BE2C (cell line): ENCODE results near the gene ZSCAN20. TPM values are rescaled to one million over a fixed set of nuclear protein-coding genes. Genes with fewer than 3 reads are reported as not detected.

Experiments used
- DNase-seq: peaks from one replicate; pipeline ENCODE4 v3.0.0-alpha.2; 2020
- H3K27me3 ChIP-seq: fragments of 250-450 bp; sonication (Bioruptor Pico); 2 replicates; pipeline ENCODE4 v1.5.1; 2020; ENCODE audit warnings: mild to moderate bottlenecking
- H3K36me3 ChIP-seq: fragments of 250-450 bp; sonication (Bioruptor Pico); 2 replicates; pipeline ENCODE4 v1.5.1; 2020; ENCODE audit warnings: mild to moderate bottlenecking
- H3K4me1 ChIP-seq: fragments of 250-450 bp; sonication (Bioruptor Pico); 2 replicates; pipeline ENCODE4 v1.5.1; 2020
- H3K4me3 ChIP-seq: 2 replicates; pipeline ENCODE4 v1.5.1; 2011; ENCODE audit warnings: low read depth, low read length
- H3K9me3 ChIP-seq: fragments of 250-450 bp; sonication (Bioruptor Pico); 2 replicates; pipeline ENCODE4 v1.5.1; 2020
- polyA plus RNA-seq: library from polyadenylated mRNA; unstranded; fragments of >200 nt; gene quantifications from one replicate; pipeline ENCODE4 v1.2.1, GENCODE V29; 2012; ENCODE audit warnings: low read depth, missing spikeins; ENCODE audit not compliant: insufficient read length, insufficient read depth
- TF ChIP-seq, protein P1 (sequence below): IDR thresholded peaks from 2 replicates; pipeline ENCODE4 v1.5.1; 2012; ENCODE audit warnings: mild to moderate bottlenecking, low read depth, low read length

The ZSCAN20 gene
- polyA plus RNA-seq = 0.63 TPM

DNA sequence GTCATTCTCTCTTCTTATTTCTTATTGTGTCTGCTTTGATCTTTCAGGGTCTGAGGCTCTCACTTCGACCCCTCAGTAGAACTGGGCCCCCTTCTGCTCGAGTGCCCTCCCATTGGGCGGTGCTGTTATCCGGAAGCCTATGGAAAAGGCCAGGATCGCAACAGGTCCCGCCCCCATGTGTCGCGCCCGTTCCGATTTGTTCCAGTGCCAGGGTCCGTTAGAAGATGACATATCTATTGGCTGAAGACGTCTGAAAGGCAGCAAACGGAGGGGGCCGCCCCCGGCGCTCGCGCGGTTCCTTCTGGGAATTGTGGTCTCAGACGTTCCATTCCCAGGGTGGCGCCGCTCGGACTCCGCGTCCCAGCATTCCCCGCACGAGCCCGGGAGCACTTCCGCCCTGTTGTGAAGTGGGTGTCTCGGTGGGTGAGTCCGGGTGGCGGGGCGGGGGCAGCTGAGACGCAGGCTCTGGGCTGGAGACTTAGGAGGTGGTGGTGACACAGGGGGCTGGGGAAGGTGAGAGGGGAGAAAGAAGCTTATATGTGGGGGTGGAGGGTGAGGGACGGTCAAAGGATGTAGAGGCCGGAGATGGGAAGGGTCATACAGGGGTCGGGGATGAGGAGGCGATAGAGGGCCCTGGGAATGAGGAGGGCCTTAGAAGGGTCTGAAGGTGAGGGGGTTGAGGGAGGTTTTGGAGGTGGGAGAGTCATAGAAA lies at the start of gene ZSCAN20:
TSS of gene ZSCAN20 (plus strand) at position 377 of the 712 bp plus-strand sequence. CDS start 6,644 bp downstream, outside the sequence.
- Histone ChIP-seq H3K4me1 (peaks cover 3% of the 10 kb centered on the region; the same call in 1 of the 2 replicates), H3K36me3 (no peaks in the 10 kb centered on the region), H3K4me3 (peak within 1 kb of the TSS; percentile 69), H3K9me3 (no peaks in the 10 kb centered on the region), H3K27me3 (no peaks in the 10 kb centered on the region)
- TF ChIP-seq, protein P1, sequence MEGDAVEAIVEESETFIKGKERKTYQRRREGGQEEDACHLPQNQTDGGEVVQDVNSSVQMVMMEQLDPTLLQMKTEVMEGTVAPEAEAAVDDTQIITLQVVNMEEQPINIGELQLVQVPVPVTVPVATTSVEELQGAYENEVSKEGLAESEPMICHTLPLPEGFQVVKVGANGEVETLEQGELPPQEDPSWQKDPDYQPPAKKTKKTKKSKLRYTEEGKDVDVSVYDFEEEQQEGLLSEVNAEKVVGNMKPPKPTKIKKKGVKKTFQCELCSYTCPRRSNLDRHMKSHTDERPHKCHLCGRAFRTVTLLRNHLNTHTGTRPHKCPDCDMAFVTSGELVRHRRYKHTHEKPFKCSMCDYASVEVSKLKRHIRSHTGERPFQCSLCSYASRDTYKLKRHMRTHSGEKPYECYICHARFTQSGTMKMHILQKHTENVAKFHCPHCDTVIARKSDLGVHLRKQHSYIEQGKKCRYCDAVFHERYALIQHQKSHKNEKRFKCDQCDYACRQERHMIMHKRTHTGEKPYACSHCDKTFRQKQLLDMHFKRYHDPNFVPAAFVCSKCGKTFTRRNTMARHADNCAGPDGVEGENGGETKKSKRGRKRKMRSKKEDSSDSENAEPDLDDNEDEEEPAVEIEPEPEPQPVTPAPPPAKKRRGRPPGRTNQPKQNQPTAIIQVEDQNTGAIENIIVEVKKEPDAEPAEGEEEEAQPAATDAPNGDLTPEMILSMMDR = no peak
- DNase-seq = peak; percentile 92

DNA sequence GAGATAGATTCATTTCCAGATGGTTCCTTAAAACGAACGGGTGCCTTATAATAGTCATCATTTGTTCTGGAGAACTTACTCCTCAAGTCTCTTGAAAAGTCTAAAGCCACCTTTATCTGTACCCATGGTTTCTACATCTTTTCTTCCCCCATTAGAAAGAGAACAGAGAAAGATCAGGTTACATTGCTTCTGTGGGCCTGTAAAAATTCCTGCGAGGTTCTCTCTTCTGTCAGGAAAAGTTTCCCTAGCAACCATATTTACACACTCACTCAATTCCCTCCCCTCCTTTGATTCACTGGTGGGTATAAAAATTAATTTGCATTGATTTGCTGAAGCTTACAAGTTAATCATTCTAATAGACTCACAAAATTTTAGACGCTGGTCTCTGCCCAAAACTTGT lies 48.2 kb upstream of the ZSCAN20 start:
- DNase-seq = no peak
- no peaks in the 10 kb centered on the region for H3K36me3 ChIP-seq
- TF ChIP-seq, protein P1 = no peak
- H3K4me1 ChIP-seq = no peaks in the 10 kb centered on the region
- H3K27me3 ChIP-seq = no peaks in the 10 kb centered on the region
- H3K9me3 ChIP-seq = no peaks in the 10 kb centered on the region
- no peak overlapping the region for H3K4me3 ChIP-seq

DNA sequence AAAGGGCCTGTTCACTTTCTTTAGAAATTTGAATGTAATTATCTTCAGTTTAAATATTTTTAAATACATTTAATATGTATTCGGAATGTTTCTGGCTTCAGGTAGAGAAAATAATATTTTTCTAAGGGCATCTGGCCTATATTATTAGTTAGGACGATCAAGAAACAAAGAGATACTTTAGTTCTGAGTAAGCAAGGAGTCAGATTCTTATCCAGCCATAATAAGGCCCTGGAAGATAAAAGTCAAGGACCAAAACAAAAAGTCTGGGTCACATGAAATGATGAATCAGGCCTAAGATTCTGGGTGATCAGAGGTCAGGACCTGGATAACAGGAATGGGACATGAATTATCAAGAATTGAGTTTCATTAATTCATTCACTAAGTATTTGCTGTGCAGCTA lies 47.8 kb upstream of the ZSCAN20 start:
- no peak for DNase-seq
- no peak overlapping the region for H3K4me3 ChIP-seq
- no peaks in the 10 kb centered on the region for H3K4me1 ChIP-seq
- TF ChIP-seq, protein P1 = no peak
- no peaks in the 10 kb centered on the region for H3K9me3 ChIP-seq
- no peaks in the 10 kb centered on the region for H3K27me3 ChIP-seq
- H3K36me3 ChIP-seq = no peaks in the 10 kb centered on the region

DNA sequence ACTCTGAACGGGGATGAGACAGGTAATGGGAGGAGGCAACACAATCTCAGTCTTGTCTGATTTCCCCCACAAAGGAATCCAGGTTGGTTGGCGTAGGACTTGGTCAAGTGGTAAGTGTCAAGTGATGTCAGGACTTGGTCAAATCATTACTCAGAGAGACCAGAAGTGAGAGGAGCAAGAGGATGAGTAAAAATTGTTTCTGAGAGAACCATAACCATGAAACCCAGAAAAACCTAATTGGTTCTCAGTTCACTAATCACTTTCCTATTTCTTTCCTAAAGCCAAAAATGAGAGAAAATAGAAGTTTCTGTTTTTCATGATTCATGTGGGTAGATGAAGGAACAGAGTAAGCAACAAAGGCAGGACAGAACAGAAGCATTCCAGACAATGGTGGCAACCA lies 46.5 kb upstream of the ZSCAN20 start:
- TF ChIP-seq, protein P1 = no peak
- H3K9me3 ChIP-seq = no peaks in the 10 kb centered on the region
- no peaks in the 10 kb centered on the region for H3K4me1 ChIP-seq

DNA sequence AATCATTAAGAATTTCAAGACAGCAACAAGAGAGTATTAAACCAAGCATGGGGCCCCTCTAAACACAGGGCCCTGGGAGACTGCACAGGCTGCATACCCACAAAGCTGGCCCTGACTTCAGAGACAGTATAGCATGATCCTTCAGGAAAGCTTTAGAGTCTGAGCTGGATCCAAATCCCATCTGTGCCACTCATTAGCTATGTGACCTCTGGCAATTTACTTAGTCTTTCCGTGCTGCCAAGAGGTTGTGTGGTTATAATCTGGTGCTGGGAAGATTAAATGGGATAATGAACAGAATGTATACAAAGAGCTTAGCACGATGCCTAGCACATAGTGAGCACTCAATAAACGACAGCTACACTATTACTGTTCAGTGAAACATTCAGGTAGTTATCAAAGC lies 45.5 kb upstream of the ZSCAN20 start:
- no peaks in the 10 kb centered on the region for H3K9me3 ChIP-seq
- no peak overlapping the region for H3K4me3 ChIP-seq
- H3K4me1 ChIP-seq = no peaks in the 10 kb centered on the region
- TF ChIP-seq, protein P1 = no peak
- H3K27me3 ChIP-seq = no peaks in the 10 kb centered on the region
- no peaks in the 10 kb centered on the region for H3K36me3 ChIP-seq
- no peak for DNase-seq

More for the DNA sequence above, 46.5 kb upstream of the ZSCAN20 start:
- no peak for DNase-seq
- H3K27me3 ChIP-seq = no peaks in the 10 kb centered on the region
- no peaks in the 10 kb centered on the region for H3K36me3 ChIP-seq
- no peak overlapping the region for H3K4me3 ChIP-seq

DNA sequence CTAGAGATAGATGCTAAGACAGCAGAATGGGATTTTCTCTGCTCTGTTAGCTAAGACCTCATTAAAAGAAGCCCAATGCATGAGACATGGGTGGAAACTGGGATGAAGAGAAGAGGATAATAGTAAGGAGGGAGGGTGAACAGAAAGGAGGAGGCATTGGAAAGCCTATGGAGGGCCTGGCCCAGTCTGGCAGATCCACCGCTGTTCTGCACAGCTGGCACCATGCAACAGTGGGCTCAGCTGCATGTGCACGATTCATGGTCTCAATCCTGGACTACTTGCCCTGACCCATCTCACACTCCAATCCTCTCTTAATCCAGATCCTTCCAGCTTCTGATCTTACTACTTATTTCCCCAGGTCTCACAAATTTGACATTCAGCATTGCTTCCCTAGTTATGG lies 43.8 kb upstream of the ZSCAN20 start:
- no peak overlapping the region for H3K4me3 ChIP-seq

More for the DNA sequence above, 43.8 kb upstream of the ZSCAN20 start:
- TF ChIP-seq, protein P1 = no peak
- Histone ChIP-seq H3K27me3 (no peaks in the 10 kb centered on the region), H3K9me3 (no peaks in the 10 kb centered on the region), H3K36me3 (no peaks in the 10 kb centered on the region), H3K4me1 (no peaks in the 10 kb centered on the region)
- no peak for DNase-seq
